H7 (cell line): ENCODE results near the gene FBXW10. TPM values are rescaled to one million over a fixed set of nuclear protein-coding genes. Genes with fewer than 3 reads are reported as not detected.
"Not testable (repeated sequence)": the region's sequence is repeated elsewhere in the genome, so short reads cannot be mapped to it uniquely, and the experiment has no call there.

Experiments
- DNase-seq: peaks from one replicate; pipeline ENCODE4 v3.0.0; 2012
- H3K27me3 ChIP-seq: 2 replicates; pipeline ENCODE4 v1.6.0; 2011; ENCODE audit warnings: mild to moderate bottlenecking, low read length; ENCODE audit not compliant: control insufficient read depth, insufficient read depth
- H3K36me3 ChIP-seq: replicated peaks from 2 replicates; pipeline ENCODE4 v1.5.1; 2011; ENCODE audit warnings: low read length; ENCODE audit not compliant: control insufficient read depth, insufficient read depth
- H3K4me3 ChIP-seq: 2 replicates; pipeline ENCODE4 v1.5.1; 2011; ENCODE audit warnings: low read depth, mild to moderate bottlenecking, control low read depth, low read length, moderate library complexity; ENCODE audit not compliant: insufficient read depth
- total RNA-seq: library from RNA; depleted of rRNA; stranded (reverse); fragments of >200 nt; shearing (Covaris generic); gene quantifications from 2 replicates; pipeline ENCODE4 v1.2.3, GENCODE V29; 2014; rRNA removed

Gene FBXW10, protein sequence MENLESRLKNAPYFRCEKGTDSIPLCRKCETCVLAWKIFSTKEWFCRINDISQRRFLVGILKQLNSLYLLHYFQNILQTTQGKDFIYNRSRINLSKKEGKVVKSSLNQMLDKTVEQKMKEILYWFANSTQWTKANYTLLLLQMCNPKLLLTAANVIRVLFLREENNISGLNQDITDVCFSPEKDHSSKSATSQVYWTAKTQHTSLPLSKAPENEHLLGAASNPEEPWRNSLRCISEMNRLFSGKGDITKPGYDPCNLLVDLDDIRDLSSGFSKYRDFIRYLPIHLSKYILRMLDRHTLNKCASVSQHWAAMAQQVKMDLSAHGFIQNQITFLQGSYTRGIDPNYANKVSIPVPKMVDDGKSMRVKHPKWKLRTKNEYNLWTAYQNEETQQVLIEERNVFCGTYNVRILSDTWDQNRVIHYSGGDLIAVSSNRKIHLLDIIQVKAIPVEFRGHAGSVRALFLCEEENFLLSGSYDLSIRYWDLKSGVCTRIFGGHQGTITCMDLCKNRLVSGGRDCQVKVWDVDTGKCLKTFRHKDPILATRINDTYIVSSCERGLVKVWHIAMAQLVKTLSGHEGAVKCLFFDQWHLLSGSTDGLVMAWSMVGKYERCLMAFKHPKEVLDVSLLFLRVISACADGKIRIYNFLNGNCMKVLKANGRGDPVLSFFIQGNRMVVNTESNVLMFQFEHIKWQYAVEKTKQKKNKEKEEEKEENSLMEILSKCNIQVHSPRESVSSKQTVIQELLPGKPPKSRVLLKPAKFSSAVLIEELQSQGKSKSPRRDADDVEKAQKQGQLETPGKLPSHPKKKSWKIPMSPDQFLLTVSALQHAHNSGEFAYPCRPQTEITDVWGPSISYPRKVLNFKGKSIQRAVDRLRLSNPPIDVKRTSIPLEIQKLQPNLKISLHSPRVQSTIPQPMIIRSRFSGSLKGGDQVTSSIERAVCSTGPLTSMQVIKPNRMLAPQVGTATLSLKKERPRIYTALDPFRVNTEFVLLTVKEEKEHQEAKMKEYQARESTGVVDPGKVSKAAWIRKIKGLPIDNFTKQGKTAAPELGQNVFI
- total RNA-seq = not detected in 2 replicates

DNA sequence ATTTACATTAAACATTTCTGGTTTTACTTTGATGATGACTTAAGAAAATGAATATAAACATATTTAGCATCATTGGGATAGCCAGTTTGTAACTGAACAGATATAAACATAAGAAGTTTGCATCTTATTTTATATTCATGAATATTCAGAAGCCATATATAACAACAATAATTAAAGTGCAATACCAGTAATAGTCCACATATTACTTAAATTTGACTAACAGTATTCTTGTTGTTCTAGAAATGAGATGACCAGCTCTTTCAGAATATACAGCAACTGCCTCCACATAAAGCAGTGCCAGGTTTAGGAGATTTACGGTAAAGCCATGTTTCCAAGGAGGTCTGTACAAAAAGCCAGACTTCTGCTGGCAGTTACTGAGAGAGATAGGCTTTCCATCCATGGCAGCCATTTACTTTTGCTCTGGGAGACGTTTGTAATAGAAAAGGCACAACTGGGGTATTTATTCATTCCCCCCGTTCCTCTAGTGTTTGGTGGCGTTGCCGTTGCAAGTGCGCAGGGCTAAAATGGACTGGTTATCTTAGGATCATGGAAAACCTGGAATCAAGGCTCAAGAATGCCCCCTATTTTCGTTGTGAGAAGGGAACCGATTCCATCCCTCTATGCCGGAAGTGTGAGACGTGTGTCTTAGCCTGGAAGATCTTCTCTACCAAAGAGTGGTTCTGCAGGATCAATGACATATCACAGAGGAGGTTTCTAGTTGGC is at the start of gene FBXW10:
FBXW10 (plus strand) TSS at position 356 of the 723 bp plus-strand sequence; CDS start at position 547, 191 bp downstream.
- DNase-seq, H3K27me3 ChIP-seq, H3K36me3 ChIP-seq, H3K4me3 ChIP-seq: not testable (repeated sequence)

DNA sequence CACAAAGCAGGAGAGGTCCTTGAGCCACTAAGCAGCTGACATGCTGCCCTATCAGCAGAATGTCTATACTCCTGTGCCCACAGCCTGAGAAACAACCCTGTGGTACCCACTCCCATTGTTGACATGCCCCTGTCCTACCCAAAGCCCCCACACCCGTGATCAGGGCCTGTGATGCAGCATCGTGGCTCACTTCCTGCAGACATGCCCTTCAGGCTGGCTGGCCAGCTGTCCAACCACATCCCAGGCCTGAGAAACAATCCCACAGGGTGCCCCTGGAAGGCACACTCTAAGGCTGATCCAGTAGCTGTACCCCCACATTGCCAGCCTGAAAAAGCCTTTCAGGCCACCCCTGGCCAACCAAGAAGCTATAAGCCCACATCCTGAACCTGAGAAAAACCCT is 48.7 kb upstream of the FBXW10 start:
- not testable (repeated sequence) for H3K27me3 ChIP-seq, DNase-seq, H3K4me3 ChIP-seq, H3K36me3 ChIP-seq

DNA sequence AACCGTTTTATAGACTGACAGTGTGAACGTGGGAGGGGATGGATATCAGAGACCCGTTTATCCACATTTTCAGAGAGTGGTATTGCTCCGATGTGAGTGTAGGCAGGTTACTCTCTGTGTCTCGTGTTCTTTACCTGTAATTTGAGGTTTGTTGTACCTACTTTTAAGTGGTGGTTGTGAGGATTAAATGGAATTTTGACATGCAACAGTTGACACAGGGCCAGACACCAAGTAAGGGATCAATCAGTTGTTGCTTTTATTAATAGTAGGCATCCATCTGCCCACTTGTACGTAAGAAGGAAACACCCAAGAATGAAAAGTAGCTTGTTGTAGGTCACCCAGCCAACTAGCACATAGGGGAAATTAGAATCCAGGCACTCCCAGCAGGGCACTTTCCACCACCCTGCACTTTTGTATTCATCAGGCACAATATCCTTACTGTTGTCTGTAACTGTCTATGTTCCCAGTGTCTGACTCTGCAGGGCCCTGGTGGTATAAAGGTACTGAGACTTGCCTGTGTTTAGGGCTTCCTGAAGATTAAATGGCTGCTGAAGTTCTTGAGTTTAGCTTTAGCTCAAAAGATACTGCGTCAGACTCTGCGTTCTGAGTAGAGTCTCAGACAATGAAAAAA is 45.3 kb upstream of the FBXW10 start:
- not testable (repeated sequence) for DNase-seq, H3K36me3 ChIP-seq, H3K27me3 ChIP-seq
- peak overlapping the region; percentile 44; the same call in 1 of the 2 replicates for H3K4me3 ChIP-seq

DNA sequence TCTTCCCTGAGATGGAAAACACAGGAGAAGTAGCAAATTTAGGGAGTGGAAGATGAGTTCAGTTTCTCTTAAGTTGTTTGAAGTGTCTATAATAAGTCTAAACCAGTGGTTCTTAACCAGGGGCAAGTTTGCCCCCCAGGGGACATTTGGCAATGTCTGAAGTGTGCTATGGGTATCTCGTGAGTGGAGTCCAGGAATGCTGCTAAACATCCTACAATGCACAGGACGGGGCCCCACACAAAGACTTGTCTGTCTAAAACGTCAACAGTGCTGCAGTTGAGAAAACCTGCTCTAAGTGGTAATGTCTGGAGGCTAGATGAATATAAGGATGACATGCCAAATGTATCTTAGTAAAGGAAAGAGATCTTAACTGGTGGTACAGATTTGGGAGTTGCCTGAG is 37.9 kb upstream of the FBXW10 start:
- not testable (repeated sequence) for H3K27me3 ChIP-seq, DNase-seq, H3K36me3 ChIP-seq, H3K4me3 ChIP-seq

DNA sequence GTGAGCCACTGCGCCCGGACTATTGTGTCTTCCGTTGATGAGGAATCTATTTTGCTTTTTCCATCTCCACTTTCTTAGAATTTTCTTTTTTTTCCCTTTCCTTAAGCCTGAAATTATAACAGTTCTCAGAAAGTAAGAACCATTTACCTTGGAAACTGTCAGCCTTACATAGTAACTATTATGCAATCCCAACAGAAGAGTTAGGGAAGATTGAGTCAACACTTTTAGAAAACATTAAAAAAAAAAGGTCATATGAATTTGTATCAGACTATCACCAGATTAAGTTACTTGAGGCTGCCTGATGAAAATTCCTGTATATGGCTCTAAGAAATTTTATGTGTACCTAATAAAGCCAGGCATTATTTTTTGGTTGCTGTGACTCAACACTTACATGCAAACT is 35.6 kb upstream of the FBXW10 start:
- DNase-seq, H3K36me3 ChIP-seq, H3K4me3 ChIP-seq, H3K27me3 ChIP-seq: not testable (repeated sequence)

DNA sequence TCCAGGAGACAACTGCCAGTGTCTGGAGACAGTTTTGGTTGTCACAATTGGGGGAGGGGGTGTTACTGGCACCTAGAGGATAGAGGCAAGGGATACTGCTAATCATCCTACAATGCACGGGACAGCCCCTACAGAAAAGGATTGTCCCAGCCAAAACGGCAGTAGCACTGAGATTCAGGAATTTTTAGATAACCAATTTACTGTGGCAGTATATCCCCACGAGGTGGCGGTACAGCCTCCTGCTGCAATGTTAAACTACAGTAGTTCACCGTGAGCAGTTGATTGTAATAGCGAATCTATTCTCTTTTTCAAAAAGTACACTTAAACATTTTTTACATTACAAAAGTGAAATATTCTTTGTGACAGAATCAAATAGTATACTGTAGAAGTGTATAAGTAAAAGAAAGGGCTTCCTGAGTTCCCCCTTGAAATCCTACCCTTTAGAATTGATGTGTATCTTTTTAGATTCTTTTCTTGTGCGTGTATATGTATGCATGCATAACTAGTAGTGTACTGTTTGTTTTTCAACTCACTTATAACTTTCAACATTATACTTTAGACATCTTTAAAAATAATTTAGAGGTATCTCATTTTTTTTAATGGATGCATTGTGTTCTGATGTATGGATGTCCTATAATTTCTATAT is 31.4 kb upstream of the FBXW10 start:
- H3K36me3 ChIP-seq, H3K27me3 ChIP-seq, DNase-seq, H3K4me3 ChIP-seq: not testable (repeated sequence)

DNA sequence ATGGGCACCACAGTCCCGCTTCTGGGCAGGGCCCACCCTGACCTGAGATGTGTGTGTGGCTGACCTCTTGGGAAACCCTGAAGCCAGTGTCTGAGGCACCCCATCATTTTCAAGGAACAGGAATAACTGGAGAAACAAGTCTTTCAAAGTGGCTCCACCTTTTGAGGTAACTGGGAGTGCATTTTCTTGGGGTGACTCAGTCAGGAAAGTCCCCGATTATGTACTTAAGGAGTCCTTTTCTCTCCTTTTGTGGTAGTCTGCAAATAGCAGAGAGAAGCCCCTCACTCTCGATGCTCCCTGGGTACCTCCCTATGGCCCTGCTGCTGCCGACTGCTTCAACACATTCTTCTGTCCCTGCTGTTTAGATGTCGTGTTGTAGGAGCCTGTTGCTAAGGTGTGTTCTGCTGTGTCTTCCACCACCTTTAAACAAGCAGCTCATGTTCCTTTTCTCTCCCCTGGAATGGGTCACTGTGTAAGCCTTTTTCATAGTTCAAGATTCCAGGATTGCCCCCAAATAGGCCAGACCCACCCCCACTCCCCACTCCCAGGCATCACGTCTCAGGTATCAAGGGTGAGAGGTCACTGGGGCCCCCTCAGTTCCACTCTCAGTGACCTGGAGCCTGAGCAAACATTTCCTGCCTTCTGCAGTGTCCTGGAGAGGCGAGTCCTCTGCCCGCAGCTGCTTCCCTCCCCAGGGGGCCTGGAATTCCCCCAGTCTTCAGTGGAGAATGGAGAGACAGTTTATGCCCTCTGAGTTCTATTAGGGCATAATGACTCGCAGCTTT is 25.0 kb upstream of the FBXW10 start:
- not testable (repeated sequence) for H3K27me3 ChIP-seq, H3K36me3 ChIP-seq, H3K4me3 ChIP-seq
- peak; percentile 16 for DNase-seq

DNA sequence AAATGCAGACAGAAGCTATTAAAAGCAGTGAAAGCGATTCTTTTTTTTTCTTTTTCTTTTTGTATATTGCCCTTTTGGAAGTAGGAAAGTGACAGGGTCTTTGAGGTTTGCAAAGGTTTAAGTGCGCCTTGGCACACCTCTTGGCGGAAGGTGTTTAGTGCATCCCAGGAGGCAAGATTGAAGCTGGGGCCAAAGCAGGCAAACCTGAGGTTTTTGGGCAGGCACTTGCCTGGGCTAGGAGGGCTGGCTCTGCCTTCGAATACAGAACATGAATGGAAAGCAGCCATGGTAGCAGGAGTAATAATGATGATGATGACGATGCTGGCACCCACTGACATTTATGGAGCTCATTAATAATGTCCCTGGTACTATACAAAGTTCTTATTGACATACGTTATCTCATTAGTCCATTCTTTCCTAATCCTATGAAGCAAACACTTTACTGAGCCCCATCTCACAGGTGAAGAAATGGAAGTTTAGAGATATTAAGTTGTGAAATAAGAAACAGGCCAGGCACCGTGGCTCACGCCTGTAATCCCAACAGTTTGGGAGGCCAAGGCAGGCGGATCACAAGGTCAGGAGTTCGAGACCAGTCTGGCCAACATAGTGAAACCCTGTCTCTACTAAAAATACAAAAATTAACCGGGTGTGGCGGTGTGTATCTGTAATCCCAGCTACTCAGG is 24.3 kb upstream of the FBXW10 start:
- H3K27me3 ChIP-seq, DNase-seq, H3K36me3 ChIP-seq, H3K4me3 ChIP-seq: not testable (repeated sequence)

DNA sequence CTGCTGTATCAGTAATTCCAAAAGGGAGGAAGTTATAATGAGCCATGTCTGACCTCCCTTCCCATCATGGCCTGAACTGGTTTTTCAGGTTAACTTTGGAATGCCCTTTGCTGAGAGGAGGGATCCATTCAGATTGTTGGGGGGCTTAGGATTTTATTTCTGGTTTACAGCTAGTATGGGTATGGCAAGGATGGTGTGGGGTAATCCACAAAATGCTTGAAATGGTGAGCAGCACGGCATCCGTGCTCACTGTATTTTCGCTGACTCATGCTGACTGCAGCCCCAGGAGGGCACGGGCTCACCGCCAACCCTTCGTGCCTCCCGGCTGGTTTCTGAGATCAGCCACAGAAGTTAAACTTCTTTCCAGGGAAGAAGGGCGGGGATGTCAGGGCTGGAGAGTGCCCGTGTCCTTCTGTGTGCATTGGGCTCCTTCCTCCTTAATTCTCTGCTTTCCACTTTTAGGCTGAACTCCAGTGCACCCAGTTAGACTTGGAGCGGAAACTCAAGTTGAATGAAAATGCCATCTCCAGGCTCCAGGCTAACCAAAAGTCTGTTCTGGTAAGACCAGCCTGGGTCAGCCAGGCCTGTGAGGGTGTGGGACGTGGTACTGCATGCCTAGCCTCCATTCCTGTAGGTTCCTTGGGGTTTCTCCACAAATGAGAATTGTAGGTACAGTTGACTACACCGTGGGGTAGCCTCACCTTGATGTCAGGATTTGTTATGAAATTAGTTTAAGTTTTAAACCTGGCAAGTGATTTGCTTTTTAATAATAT is 21.9 kb upstream of the FBXW10 start:
- DNase-seq, H3K4me3 ChIP-seq, H3K36me3 ChIP-seq, H3K27me3 ChIP-seq: not testable (repeated sequence)

DNA sequence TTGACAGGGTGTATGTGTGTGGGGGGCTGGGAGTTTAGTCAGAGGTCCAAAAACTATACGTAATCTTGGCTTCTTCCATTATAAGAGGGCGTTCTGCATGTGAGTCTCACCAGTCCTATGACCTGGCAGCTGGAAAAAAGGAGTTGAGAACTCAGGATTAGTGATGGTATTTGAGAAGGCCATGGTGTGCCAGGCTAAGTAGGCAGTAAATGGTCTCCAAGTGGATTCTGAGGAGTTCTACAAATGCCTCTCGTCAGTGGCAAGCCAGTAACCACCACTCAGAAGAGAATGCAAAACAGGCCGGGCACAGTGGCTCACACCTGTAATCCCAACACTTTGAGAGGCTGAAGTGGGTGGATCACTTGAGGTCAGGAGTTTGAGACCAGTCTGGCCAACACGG is 21.2 kb upstream of the FBXW10 start:
- H3K36me3 ChIP-seq, H3K27me3 ChIP-seq: not testable (repeated sequence)

DNA sequence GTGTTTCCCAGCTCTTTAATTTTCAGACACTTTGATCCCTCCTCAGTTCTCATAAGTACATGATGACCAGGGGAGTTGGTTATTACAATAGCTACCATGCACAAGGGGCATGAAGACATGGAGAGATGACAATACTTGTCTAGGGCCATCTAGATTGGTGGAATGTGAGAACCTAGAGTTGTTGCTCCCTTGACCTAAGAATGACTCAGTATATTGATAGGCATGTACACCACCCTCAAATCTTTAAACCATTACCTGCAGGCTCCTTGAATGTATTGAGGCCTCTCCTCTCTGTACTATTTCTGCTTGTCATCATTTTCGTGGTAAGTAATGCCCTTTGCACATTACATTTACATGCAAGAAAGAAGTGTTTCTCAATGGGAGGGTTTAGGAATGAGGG is 20.3 kb upstream of the FBXW10 start:
- H3K36me3 ChIP-seq, DNase-seq, H3K27me3 ChIP-seq, H3K4me3 ChIP-seq: not testable (repeated sequence)

More for the DNA sequence above, 21.2 kb upstream of the FBXW10 start:
- not testable (repeated sequence) for DNase-seq, H3K4me3 ChIP-seq

DNA sequence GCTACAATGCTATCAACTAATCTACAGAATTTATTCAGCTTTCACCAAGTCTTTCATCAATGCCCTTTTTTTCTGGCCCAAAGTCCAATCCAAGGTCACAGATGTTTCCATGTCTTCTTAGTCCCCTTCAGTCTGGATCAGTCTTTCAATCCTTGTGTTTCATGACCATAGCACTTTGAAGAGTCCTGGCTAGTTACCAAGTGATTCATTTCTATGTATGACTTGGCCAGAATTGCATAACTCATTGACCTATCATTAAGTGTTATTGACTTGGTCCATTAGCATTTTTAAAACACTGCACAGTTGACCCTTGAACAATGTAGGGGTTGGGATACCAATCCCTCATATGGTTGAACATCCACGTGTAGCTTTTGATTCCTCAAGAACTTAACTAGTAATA is 11.4 kb upstream of the FBXW10 start:
- not testable (repeated sequence) for DNase-seq, H3K27me3 ChIP-seq, H3K4me3 ChIP-seq, H3K36me3 ChIP-seq
